Ishikawa (cell line): ENCODE measurements around the gene CRYBA4.

Source experiments
- RAD21 ChIP-seq: IDR thresholded peaks from 2 replicates; pipeline ENCODE4 v1.6.1; 2012; ENCODE audit warnings: low read depth
- TF ChIP-seq, protein P1 (sequence below): IDR thresholded peaks from 2 replicates; pipeline ENCODE4 v1.6.1; 2012; ENCODE audit warnings: low read depth, mild to moderate bottlenecking

DNA sequence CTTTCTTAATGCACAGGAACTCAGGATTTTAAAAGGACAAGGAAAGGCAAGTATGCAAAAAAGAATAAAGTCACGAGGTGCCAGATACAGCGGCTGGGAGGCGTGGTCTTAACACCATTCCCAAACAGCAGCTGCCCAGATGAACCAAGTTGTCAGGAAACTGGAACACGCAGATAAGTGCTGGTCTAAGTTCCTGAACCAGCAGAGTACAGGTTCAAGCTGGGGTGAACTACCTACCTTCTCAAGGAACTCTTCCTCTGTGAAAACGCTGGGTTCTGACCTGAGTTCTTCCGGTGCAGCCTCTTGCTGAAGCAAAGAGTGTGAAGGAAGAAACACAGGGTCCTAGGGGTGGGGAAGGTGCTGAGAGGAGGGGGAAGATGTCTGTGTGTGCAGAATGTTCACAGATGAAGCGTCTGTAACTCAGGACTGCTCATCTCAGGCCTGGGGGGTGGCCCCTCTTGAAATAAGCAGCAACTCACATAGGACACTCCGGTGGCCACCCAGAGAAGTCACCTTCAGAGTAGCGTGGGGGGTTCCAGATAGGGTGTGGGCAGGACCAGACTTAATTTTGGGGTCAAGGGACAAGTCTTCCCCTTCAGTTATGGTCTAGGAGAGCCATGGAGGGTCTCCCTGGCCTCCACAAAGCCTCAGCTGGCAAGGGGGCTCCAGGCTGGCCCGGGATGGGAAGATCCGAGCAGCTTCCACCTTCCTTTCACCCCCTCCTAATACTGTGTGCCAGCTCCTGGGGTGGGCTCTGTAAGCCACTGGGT, 35.0 kb upstream of the CRYBA4 start:
- no peak for TF ChIP-seq RAD21
- TF ChIP-seq, protein P1, sequence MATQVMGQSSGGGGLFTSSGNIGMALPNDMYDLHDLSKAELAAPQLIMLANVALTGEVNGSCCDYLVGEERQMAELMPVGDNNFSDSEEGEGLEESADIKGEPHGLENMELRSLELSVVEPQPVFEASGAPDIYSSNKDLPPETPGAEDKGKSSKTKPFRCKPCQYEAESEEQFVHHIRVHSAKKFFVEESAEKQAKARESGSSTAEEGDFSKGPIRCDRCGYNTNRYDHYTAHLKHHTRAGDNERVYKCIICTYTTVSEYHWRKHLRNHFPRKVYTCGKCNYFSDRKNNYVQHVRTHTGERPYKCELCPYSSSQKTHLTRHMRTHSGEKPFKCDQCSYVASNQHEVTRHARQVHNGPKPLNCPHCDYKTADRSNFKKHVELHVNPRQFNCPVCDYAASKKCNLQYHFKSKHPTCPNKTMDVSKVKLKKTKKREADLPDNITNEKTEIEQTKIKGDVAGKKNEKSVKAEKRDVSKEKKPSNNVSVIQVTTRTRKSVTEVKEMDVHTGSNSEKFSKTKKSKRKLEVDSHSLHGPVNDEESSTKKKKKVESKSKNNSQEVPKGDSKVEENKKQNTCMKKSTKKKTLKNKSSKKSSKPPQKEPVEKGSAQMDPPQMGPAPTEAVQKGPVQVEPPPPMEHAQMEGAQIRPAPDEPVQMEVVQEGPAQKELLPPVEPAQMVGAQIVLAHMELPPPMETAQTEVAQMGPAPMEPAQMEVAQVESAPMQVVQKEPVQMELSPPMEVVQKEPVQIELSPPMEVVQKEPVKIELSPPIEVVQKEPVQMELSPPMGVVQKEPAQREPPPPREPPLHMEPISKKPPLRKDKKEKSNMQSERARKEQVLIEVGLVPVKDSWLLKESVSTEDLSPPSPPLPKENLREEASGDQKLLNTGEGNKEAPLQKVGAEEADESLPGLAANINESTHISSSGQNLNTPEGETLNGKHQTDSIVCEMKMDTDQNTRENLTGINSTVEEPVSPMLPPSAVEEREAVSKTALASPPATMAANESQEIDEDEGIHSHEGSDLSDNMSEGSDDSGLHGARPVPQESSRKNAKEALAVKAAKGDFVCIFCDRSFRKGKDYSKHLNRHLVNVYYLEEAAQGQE: no peak
